MM.1S (cell line): ENCODE measurements around the gene ABCC12.

Source experiments
- DNase-seq: peaks from one replicate; pipeline ENCODE4 v3.0.0-alpha.2; 2015
- H2AFZ ChIP-seq: fragments of 300-600 bp; sonication (generic); 2 replicates; pipeline ENCODE4 v1.6.0; 2016; ENCODE audit warnings: antibody characterized with exemption, low read length
- H3F3A ChIP-seq: fragments of 300-600 bp; sonication (generic); 2 replicates; pipeline ENCODE4 v1.6.1; 2016; ENCODE audit warnings: mild to moderate bottlenecking, antibody characterized with exemption, low read length, moderate library complexity, mixed read lengths; ENCODE audit not compliant: insufficient read depth
- H3K27ac ChIP-seq: fragments of 300-600 bp; sonication (generic); 2 replicates; pipeline ENCODE4 v1.5.1; 2016; ENCODE audit warnings: mild to moderate bottlenecking, low read length
- H3K27me3 ChIP-seq: fragments of 300-600 bp; sonication (generic); replicated peaks from 2 replicates; pipeline ENCODE4 v1.6.0; 2016; ENCODE audit warnings: low read length; ENCODE audit not compliant: insufficient read depth
- H3K36me3 ChIP-seq: fragments of 300-600 bp; sonication (generic); replicated peaks from 2 replicates; pipeline ENCODE4 v1.6.1; 2016; ENCODE audit warnings: mild to moderate bottlenecking, low read length, mixed read lengths; ENCODE audit not compliant: insufficient read depth
- H3K4me1 ChIP-seq: fragments of 300-600 bp; sonication (generic); 2 replicates; pipeline ENCODE4 v1.6.1; 2016; ENCODE audit warnings: low read length, mixed read lengths
- H3K4me2 ChIP-seq: fragments of 300-600 bp; sonication (generic); 2 replicates; pipeline ENCODE4 v1.6.0; 2016; ENCODE audit warnings: low read depth, low read length
- H3K4me3 ChIP-seq: fragments of 300-600 bp; sonication (generic); 2 replicates; pipeline ENCODE4 v1.5.1; 2016; ENCODE audit warnings: low read length, mixed read lengths
- H3K79me2 ChIP-seq: fragments of 300-600 bp; sonication (generic); 2 replicates; pipeline ENCODE4 v1.6.1; 2016; ENCODE audit warnings: mixed run types, low read length, mixed read lengths
- H3K9ac ChIP-seq: fragments of 300-600 bp; sonication (generic); 2 replicates; pipeline ENCODE4 v1.6.1; 2016; ENCODE audit warnings: low read length, mixed read lengths
- H3K9me2 ChIP-seq: fragments of 300-600 bp; sonication (generic); replicated peaks from 2 replicates; pipeline ENCODE4 v1.6.1; 2016; ENCODE audit warnings: mild to moderate bottlenecking, low read length, mixed read lengths; ENCODE audit not compliant: insufficient read depth
- H3K9me3 ChIP-seq: fragments of 300-600 bp; sonication (generic); replicated peaks from 2 replicates; pipeline ENCODE4 v1.6.1; 2016; ENCODE audit warnings: mild to moderate bottlenecking, low read length, mixed read lengths; ENCODE audit not compliant: insufficient read depth
- H4K20me1 ChIP-seq: fragments of 300-600 bp; sonication (generic); 2 replicates; pipeline ENCODE4 v1.6.1; 2016; ENCODE audit warnings: mild to moderate bottlenecking, low read length, moderate library complexity, mixed read lengths; ENCODE audit not compliant: insufficient read depth
- CTCF ChIP-seq: fragments of 300-600 bp; sonication (generic); IDR thresholded peaks from 2 replicates; pipeline ENCODE4 v1.5.1; 2016; ENCODE audit warnings: antibody characterized with exemption, low read length, mixed read lengths
- EZH2 ChIP-seq: fragments of 300-600 bp; sonication (generic); optimal IDR thresholded peaks from 2 replicates; pipeline ENCODE3; 2017; ENCODE audit warnings: low read depth, mild to moderate bottlenecking, antibody characterized with exemption, low read length, mixed read lengths
- EZH2phosphoT487 ChIP-seq: fragments of 300-600 bp; sonication (generic); IDR thresholded peaks from 2 replicates; pipeline ENCODE4 v1.6.1; 2018; ENCODE audit warnings: antibody characterized with exemption, low read length

The ABCC12 gene

GRCh38 chr16:48140821-48141220 is 15.0 kb downstream of the ABCC12 start:
- Histone ChIP-seq H3K4me2 (no peak overlapping the region), H3K36me3 (no peaks in the 10 kb centered on the region), H3K9me3 (no peaks in the 10 kb centered on the region), H3K4me1 (no peaks in the 10 kb centered on the region), H3K9ac (no peak overlapping the region), H3K79me2 (no peaks in the 10 kb centered on the region), H2AFZ (no peak overlapping the region), H4K20me1 (no peaks in the 10 kb centered on the region), H3K4me3 (no peak overlapping the region), H3K9me2 (no peaks in the 10 kb centered on the region), H3F3A (no peaks in the 10 kb centered on the region), H3K27me3 (no peaks in the 10 kb centered on the region), H3K27ac (no peak overlapping the region)
- TF ChIP-seq CTCF (no peak), EZH2 (no peak), EZH2phosphoT487 (no peak)
- no peak for DNase-seq

- no peaks in the 10 kb centered on the region for H3F3A ChIP-seq
- no peak overlapping the region for H3K4me3 ChIP-seq
- no peaks in the 10 kb centered on the region for H3K4me1 ChIP-seq
- no peak for TF ChIP-seq EZH2
- TF ChIP-seq EZH2phosphoT487: no peak
- TF ChIP-seq CTCF: no peak
- no peaks in the 10 kb centered on the region for H3K9me3 ChIP-seq
- H3K4me2 ChIP-seq: no peak overlapping the region
- no peaks in the 10 kb centered on the region for H3K9me2 ChIP-seq
- no peak overlapping the region for H2AFZ ChIP-seq
- H3K27ac ChIP-seq: no peak overlapping the region
- H3K9ac ChIP-seq: no peak overlapping the region
- H3K36me3 ChIP-seq: no peaks in the 10 kb centered on the region
- H3K27me3 ChIP-seq: no peaks in the 10 kb centered on the region
- H3K79me2 ChIP-seq: no peaks in the 10 kb centered on the region
- no peak for DNase-seq
- H4K20me1 ChIP-seq: no peaks in the 10 kb centered on the region
Measured at GRCh38 chr16:48139517-48139916, 16.3 kb downstream of the ABCC12 start.

GRCh38 chr16:48138543-48138942 is 17.2 kb downstream of the ABCC12 start:
- no peaks in the 10 kb centered on the region for H3F3A ChIP-seq

More at GRCh38 chr16:48138543-48138942, 17.2 kb downstream of the ABCC12 start:
- no peak overlapping the region for H2AFZ ChIP-seq
- H3K4me2 ChIP-seq: no peak overlapping the region
- H3K4me1 ChIP-seq: no peaks in the 10 kb centered on the region
- TF ChIP-seq EZH2 (no peak), EZH2phosphoT487 (no peak), CTCF (no peak)
- H3K4me3 ChIP-seq: no peak overlapping the region
- H3K36me3 ChIP-seq: no peaks in the 10 kb centered on the region
- no peak overlapping the region for H3K9ac ChIP-seq
- no peaks in the 10 kb centered on the region for H3K9me2 ChIP-seq
- no peaks in the 10 kb centered on the region for H3K9me3 ChIP-seq
- H3K27me3 ChIP-seq: no peaks in the 10 kb centered on the region
- H4K20me1 ChIP-seq: no peaks in the 10 kb centered on the region
- H3K27ac ChIP-seq: no peak overlapping the region
- H3K79me2 ChIP-seq: no peaks in the 10 kb centered on the region
- no peak for DNase-seq
